Measurements from ENCODE around the gene UVRAG. TPM values are rescaled to one million over a fixed set of nuclear protein-coding genes. Genes with fewer than 3 reads are reported as not detected.

UVRAG gene
- total RNA-seq, 4 donors from 2014 or later: 16.6 to 22.1 (median 19.3) TPM

- intact Hi-C loops (cut with DNase I; ENCODE audit: low total_unique reads) (no loop called here), in situ Hi-C loops (cut with MboI; ENCODE audit: low sequenced_read_pairs in 4 of 4) (no loop called here)
- no peak for TF ChIP-seq POLR2A (IDR thresholded peaks at IDR 0.05)
- no peak overlapping the region for H3K4me3 ChIP-seq
- H3K27me3 ChIP-seq: no peaks in the 10 kb centered on the region
- no peaks in the 10 kb centered on the region for H3K9me3 ChIP-seq
- no peaks in the 10 kb centered on the region for H3K36me3 ChIP-seq
- peaks cover 20 to 29% of the 10 kb centered on the region in 2 donors for H3K4me1 ChIP-seq
- ATAC-seq (peak in 1 of 2 donors; percentile 66), DNase-seq (no peak)
- peak overlapping the region in 2 of 4 donors; percentile 27 to 30 for H3K27ac ChIP-seq
Measured at GRCh38 chr11:75954039-75954438, 139.0 kb downstream of the UVRAG start.

- Histone ChIP-seq H3K36me3 (no peaks in the 10 kb centered on the region), H3K4me1 (peaks cover 17 to 25% of the 10 kb centered on the region in 2 donors), H3K27me3 (no peaks in the 10 kb centered on the region), H3K9me3 (no peaks in the 10 kb centered on the region), H3K4me3 (no peak overlapping the region), H3K27ac (no peak overlapping the region)
- ATAC-seq (no peak), DNase-seq (no peak)
- in situ Hi-C loops (cut with MboI; ENCODE audit: low sequenced_read_pairs in 4 of 4) (no loop called here), intact Hi-C loops (cut with DNase I; ENCODE audit: low total_unique reads) (no loop called here)
- no peak for TF ChIP-seq POLR2A (IDR thresholded peaks at IDR 0.05)
- TF ChIP-seq CTCF (IDR thresholded peaks at IDR 0.05 in 4 of 5, conservative IDR thresholded peaks at IDR 0.05 in 1 of 5): no peak
Measured at GRCh38 chr11:75955443-75955842, 140.4 kb downstream of the UVRAG start.

- in situ Hi-C loops (cut with MboI; ENCODE audit: low sequenced_read_pairs in 4 of 4): no loop called here
- intact Hi-C loops (cut with DNase I; ENCODE audit: low total_unique reads): no loop called here
- H3K27me3 ChIP-seq: no peaks in the 10 kb centered on the region
- peaks cover 2 to 6% of the 10 kb centered on the region in 2 donors for H3K4me1 ChIP-seq
- H3K4me3 ChIP-seq: no peak overlapping the region
- no peaks in the 10 kb centered on the region for H3K9me3 ChIP-seq
- H3K27ac ChIP-seq: no peak overlapping the region
- no peak for ATAC-seq
- DNase-seq: no peak
- no peaks in the 10 kb centered on the region for H3K36me3 ChIP-seq
- TF ChIP-seq POLR2A (IDR thresholded peaks at IDR 0.05) (no peak), CTCF (IDR thresholded peaks at IDR 0.05 in 4 of 5, conservative IDR thresholded peaks at IDR 0.05 in 1 of 5) (no peak)
Measured at GRCh38 chr11:75959540-75959939, 144.5 kb downstream of the UVRAG start.

GRCh38 chr11:75964071-75964470, 149.1 kb downstream of the UVRAG start:
- in situ Hi-C loops (cut with MboI; ENCODE audit: low sequenced_read_pairs in 4 of 4): no loop called here
- H3K27ac ChIP-seq: no peak overlapping the region
- no peak overlapping the region for H3K4me3 ChIP-seq
- no peak for DNase-seq
- H3K27me3 ChIP-seq: no peaks in the 10 kb centered on the region
- peaks cover 8 to 15% of the 10 kb centered on the region in 2 donors for H3K4me1 ChIP-seq
- intact Hi-C loops (cut with DNase I; ENCODE audit: low total_unique reads): no loop called here
- TF ChIP-seq CTCF (IDR thresholded peaks at IDR 0.05 in 4 of 5, conservative IDR thresholded peaks at IDR 0.05 in 1 of 5): no peak
- no peak for TF ChIP-seq POLR2A (IDR thresholded peaks at IDR 0.05)
- H3K36me3 ChIP-seq: no peaks in the 10 kb centered on the region
- ATAC-seq: no peak
- H3K9me3 ChIP-seq: no peaks in the 10 kb centered on the region

- Histone ChIP-seq H3K27ac (no peak overlapping the region), H3K9me3 (no peaks in the 10 kb centered on the region), H3K27me3 (no peaks in the 10 kb centered on the region), H3K4me3 (no peak overlapping the region), H3K4me1 (peaks cover 8 to 15% of the 10 kb centered on the region in 2 donors), H3K36me3 (no peaks in the 10 kb centered on the region)
- intact Hi-C loops (cut with DNase I; ENCODE audit: low total_unique reads): no loop called here
- ATAC-seq (no peak), DNase-seq (no peak)
- in situ Hi-C loops (cut with MboI; ENCODE audit: low sequenced_read_pairs in 4 of 4): no loop called here
- no peak for TF ChIP-seq POLR2A (IDR thresholded peaks at IDR 0.05)
- TF ChIP-seq CTCF (IDR thresholded peaks at IDR 0.05 in 4 of 5, conservative IDR thresholded peaks at IDR 0.05 in 1 of 5): no peak
Measured at GRCh38 chr11:75966537-75967287, 151.7 kb downstream of the UVRAG start.

All from gastrocnemius medialis (tissue), 4 donors.